ENCODE measurements around the gene SNCB.

The SNCB gene

GRCh38 chr5:176671399-176671798 lies 41.1 kb upstream of the SNCB start:
- Histone ChIP-seq H3F3A (ENCODE audit: insufficient read depth, low read length) (no peaks in the 10 kb centered on the region), H4K20me1 (ENCODE audit: insufficient read depth, low read length) (no peaks in the 10 kb centered on the region), H3K4me2 (ENCODE audit: low read depth, low read length) (no peak overlapping the region), H3K79me2 (ENCODE audit: low read length) (no peaks in the 10 kb centered on the region), H3K9ac (ENCODE audit: low read length) (no peak overlapping the region), H2AFZ (ENCODE audit: low read length) (no peak overlapping the region), H3K4me1 (ENCODE audit: low read length) (0 out of 2 replicates have a peak, but pooled peaks cover 3% of the 10 kb centered on the region), H3K27ac (ENCODE audit: low read length) (no peak overlapping the region), H3K9me3 (replicated peaks; ENCODE audit: insufficient read depth, low read length) (no peaks in the 10 kb centered on the region), H3K4me3 (ENCODE audit: low read length) (no peak overlapping the region), H3K27me3 (replicated peaks; ENCODE audit: insufficient read depth, low read length) (peaks cover 39% of the 10 kb centered on the region; the same call in 1 of the 2 replicates), H3K36me3 (replicated peaks; ENCODE audit: insufficient read depth, low read length) (no peaks in the 10 kb centered on the region), H3K9me2 (replicated peaks; ENCODE audit: insufficient read depth, low read length) (no peaks in the 10 kb centered on the region)
- DNase-seq, result no peak
- TF ChIP-seq CTCF (IDR thresholded peaks at IDR 0.05; ENCODE audit: low read length) (no peak), EZH2phosphoT487 (IDR thresholded peaks at IDR 0.05; ENCODE audit: low read length) (no peak), EZH2 (optimal IDR thresholded peaks at IDR 0.05; ENCODE audit: low read depth, low read length) (no peak)

GRCh38 chr5:176670449-176670848 lies 40.1 kb upstream of the SNCB start:
- Histone ChIP-seq H3K9me2 (replicated peaks; ENCODE audit: insufficient read depth, low read length) (no peaks in the 10 kb centered on the region), H3K27ac (ENCODE audit: low read length) (no peak overlapping the region), H2AFZ (ENCODE audit: low read length) (no peak overlapping the region), H3K9me3 (replicated peaks; ENCODE audit: insufficient read depth, low read length) (no peaks in the 10 kb centered on the region), H3F3A (ENCODE audit: insufficient read depth, low read length) (no peaks in the 10 kb centered on the region), H3K4me2 (ENCODE audit: low read depth, low read length) (no peak overlapping the region), H3K27me3 (replicated peaks; ENCODE audit: insufficient read depth, low read length) (peaks cover 34% of the 10 kb centered on the region; the same call in 1 of the 2 replicates), H3K4me1 (ENCODE audit: low read length) (0 out of 2 replicates have a peak, but pooled peaks cover 3% of the 10 kb centered on the region), H4K20me1 (ENCODE audit: insufficient read depth, low read length) (no peaks in the 10 kb centered on the region), H3K9ac (ENCODE audit: low read length) (no peak overlapping the region), H3K36me3 (replicated peaks; ENCODE audit: insufficient read depth, low read length) (no peaks in the 10 kb centered on the region), H3K4me3 (ENCODE audit: low read length) (no peak overlapping the region), H3K79me2 (ENCODE audit: low read length) (no peaks in the 10 kb centered on the region)
- DNase-seq, result no peak
- TF ChIP-seq EZH2 (optimal IDR thresholded peaks at IDR 0.05; ENCODE audit: low read depth, low read length), result no peak

- Histone ChIP-seq H3K4me2 (ENCODE audit: low read depth, low read length) (no peak overlapping the region), H3K27me3 (replicated peaks; ENCODE audit: insufficient read depth, low read length) (peaks cover 46% of the 10 kb centered on the region), H3K9ac (ENCODE audit: low read length) (no peak overlapping the region), H3K4me3 (ENCODE audit: low read length) (no peak overlapping the region), H3K4me1 (ENCODE audit: low read length) (0 out of 2 replicates have a peak, but pooled peaks cover 3% of the 10 kb centered on the region), H3K27ac (ENCODE audit: low read length) (no peak overlapping the region), H3K36me3 (replicated peaks; ENCODE audit: insufficient read depth, low read length) (no peaks in the 10 kb centered on the region), H3K9me2 (replicated peaks; ENCODE audit: insufficient read depth, low read length) (no peaks in the 10 kb centered on the region), H3K9me3 (replicated peaks; ENCODE audit: insufficient read depth, low read length) (no peaks in the 10 kb centered on the region), H4K20me1 (ENCODE audit: insufficient read depth, low read length) (no peaks in the 10 kb centered on the region), H3F3A (ENCODE audit: insufficient read depth, low read length) (no peaks in the 10 kb centered on the region), H3K79me2 (ENCODE audit: low read length) (no peaks in the 10 kb centered on the region), H2AFZ (ENCODE audit: low read length) (no peak overlapping the region)
- TF ChIP-seq EZH2phosphoT487 (IDR thresholded peaks at IDR 0.05; ENCODE audit: low read length), result no peak
- no peak for TF ChIP-seq EZH2 (optimal IDR thresholded peaks at IDR 0.05; ENCODE audit: low read depth, low read length)
- no peak for TF ChIP-seq CTCF (IDR thresholded peaks at IDR 0.05; ENCODE audit: low read length)
- no peak for DNase-seq
Observed at GRCh38 chr5:176667637-176668036, 37.3 kb upstream of the SNCB start.

DNA sequence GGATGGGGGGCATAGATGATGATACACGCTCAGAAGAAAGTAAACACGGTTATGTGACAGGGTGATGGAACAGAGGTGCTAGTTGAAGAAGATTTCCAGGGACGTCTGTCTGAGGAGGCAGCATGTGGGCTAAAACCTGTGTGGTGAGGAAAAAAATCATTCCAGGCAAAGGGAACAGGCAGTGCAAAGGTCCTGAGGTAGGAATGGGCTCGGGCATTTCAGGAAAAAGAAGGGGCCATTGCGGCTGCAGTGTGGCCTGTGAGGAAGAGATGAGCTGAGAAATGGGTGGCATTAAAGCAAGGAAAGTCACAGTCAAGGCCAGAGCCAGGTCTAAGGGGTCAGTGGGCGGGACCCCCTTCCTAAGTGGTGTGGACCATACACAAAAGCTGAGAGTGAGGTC lies 35.2 kb upstream of the SNCB start:
- Histone ChIP-seq H3F3A (ENCODE audit: insufficient read depth, low read length) (peaks cover 2% of the 10 kb centered on the region), H3K79me2 (ENCODE audit: low read length) (no peaks in the 10 kb centered on the region), H3K9me2 (replicated peaks; ENCODE audit: insufficient read depth, low read length) (no peaks in the 10 kb centered on the region), H3K9me3 (replicated peaks; ENCODE audit: insufficient read depth, low read length) (no peaks in the 10 kb centered on the region), H4K20me1 (ENCODE audit: insufficient read depth, low read length) (no peaks in the 10 kb centered on the region), H3K4me1 (ENCODE audit: low read length) (peaks cover 9% of the 10 kb centered on the region), H2AFZ (ENCODE audit: low read length) (no peak overlapping the region), H3K36me3 (replicated peaks; ENCODE audit: insufficient read depth, low read length) (no peaks in the 10 kb centered on the region), H3K4me3 (ENCODE audit: low read length) (no peak overlapping the region), H3K27ac (ENCODE audit: low read length) (no peak overlapping the region), H3K9ac (ENCODE audit: low read length) (no peak overlapping the region), H3K4me2 (ENCODE audit: low read depth, low read length) (no peak overlapping the region), H3K27me3 (replicated peaks; ENCODE audit: insufficient read depth, low read length) (peaks cover 50% of the 10 kb centered on the region)
- TF ChIP-seq EZH2 (optimal IDR thresholded peaks at IDR 0.05; ENCODE audit: low read depth, low read length) (no peak), EZH2phosphoT487 (IDR thresholded peaks at IDR 0.05; ENCODE audit: low read length) (no peak), CTCF (IDR thresholded peaks at IDR 0.05; ENCODE audit: low read length) (no peak)
- DNase-seq, result no peak

Data from MM.1S (cell line).